HFF-Myc (cell line): ENCODE data around the gene COL5A1.

ENCODE experiments used
- DNase-seq: peaks from one replicate; pipeline ENCODE4 v3.0.0-alpha.2; 2011; ENCODE audit warnings: low read depth; ENCODE audit errors: extremely low read depth
- H3K4me3 ChIP-seq: replicated peaks from 2 replicates; pipeline ENCODE4 v1.5.1; 2011; ENCODE audit warnings: low read depth, mild to moderate bottlenecking, control low read depth, low read length
- CTCF ChIP-seq: IDR thresholded peaks from 2 replicates; pipeline ENCODE4 v1.5.1; 2012; ENCODE audit warnings: mild to moderate bottlenecking, low read depth, low read length, control low read depth; ENCODE audit errors: missing control alignments

COL5A1 gene

DNA sequence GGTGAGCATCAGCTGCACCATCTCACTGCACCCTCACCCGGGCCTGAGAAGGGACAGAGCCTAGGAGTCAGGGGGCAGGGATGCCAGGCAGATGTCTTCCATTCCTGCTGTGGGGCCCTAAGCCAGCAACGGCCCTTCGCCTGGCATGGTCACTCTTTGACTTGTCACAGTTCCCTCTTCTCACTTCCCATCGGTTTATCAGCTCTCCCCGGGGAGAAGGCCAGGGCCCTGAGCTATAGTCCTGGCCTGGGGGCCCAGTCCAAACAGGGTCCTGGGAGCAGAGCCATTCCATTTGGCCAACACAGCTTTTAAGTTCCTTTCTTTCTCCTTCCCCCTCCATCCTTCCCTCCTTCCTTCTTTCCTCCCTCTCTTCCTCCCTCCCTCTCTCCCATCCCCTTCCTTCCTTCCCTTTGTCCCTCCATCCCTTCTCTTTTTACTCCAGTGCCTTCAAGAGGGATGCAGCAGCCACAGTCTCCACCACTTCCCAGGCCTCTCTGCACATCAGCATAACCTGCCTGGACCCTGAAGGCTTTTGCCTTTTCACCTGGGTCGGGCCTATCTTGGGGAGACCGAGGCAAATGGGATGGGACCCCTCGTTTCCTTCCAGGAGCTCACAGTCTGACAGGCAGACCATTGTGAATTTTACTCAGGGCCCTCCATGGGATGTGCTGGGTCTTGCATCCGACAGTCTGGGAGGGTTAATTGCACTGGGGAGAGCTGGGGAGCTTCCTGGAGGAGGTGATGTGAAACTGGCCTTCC is 4.2 kb downstream of the COL5A1 start:
- DNase-seq = no peak
- H3K4me3 ChIP-seq = peak overlapping the region; percentile 43
- no peak for TF ChIP-seq CTCF

DNA sequence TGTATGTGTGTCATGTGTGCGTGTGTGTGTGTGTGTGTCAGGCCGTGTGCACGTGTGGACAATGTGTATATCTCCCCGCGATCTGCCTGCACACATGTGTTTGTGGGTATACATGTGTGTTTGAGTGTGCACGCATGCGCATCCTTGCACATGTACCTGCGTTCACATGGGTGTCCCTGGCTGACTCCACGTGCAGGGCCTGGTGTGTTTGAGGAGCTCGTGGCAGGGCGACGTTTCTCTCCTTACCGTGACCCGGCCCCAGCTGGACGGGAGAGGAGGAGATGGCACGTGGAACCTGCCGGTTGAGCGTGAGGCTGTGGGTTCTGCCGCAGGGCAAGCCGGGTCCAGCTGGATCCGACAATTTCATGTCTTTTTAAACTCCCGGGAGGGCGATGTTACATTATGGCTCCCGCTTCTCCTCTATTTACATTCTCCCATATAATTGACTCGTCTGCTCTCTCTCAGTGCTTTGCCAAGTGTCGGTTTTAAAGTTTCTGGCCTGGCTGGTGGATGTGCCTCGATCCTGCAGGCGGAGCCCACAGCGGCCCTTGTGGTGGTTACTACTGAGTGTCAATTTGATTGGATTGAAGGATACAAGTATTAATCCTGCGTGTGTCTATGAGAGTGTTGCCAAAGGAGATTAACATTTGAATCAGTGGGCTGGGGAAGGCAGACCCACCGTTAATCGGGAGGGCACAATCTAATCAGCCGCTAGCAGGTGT is 5.9 kb downstream of the COL5A1 start:
- DNase-seq = no peak
- no peak for TF ChIP-seq CTCF
- no peak overlapping the region for H3K4me3 ChIP-seq

- no peak for DNase-seq
- TF ChIP-seq CTCF = no peak
- no peak overlapping the region for H3K4me3 ChIP-seq
Measured at GRCh38 chr9:134648701-134649530, 7.3 kb downstream of the COL5A1 start.

GRCh38 chr9:134650431-134651190 is 9.0 kb downstream of the COL5A1 start:
- no peak for DNase-seq
- H3K4me3 ChIP-seq = no peak overlapping the region
- TF ChIP-seq CTCF = no peak

GRCh38 chr9:134651226-134651905 is 9.8 kb downstream of the COL5A1 start:
- no peak overlapping the region for H3K4me3 ChIP-seq
- TF ChIP-seq CTCF = no peak
- no peak for DNase-seq
